Activated T-helper 1 cell treated with anti-CD3 and anti-CD28 coated beads, Interleukin-12 subunit alpha, Interleukin-12 subunit beta, Interleukin-2, Interleukin-4 antibody, amounts not matched to agents 30 ng/mL and 10 ng/mL and 1 ng/mL, durations not matched to agents 14 hours and 24 hours and 36 hours (primary cell): ENCODE results near the gene FRMPD4. TPM values are rescaled to one million over a fixed set of nuclear protein-coding genes. Genes with fewer than 3 reads are reported as not detected.

Experiments used
- DNase-seq: peaks from one replicate; pipeline ENCODE4 v3.0.0; 2021; ENCODE audit warnings: low spot score
- H3K27ac Mint-ChIP-seq: one replicate; pipeline ENCODE4 v1.8.0; 2021; ENCODE audit warnings: mild to moderate bottlenecking, mixed read lengths
- H3K27me3 Mint-ChIP-seq: one replicate; pipeline ENCODE4 v1.8.0; 2022; ENCODE audit warnings: mild to moderate bottlenecking, moderate library complexity, mixed read lengths; ENCODE audit not compliant: insufficient read depth
- H3K36me3 Mint-ChIP-seq: one replicate; pipeline ENCODE4 v1.8.0; 2021; ENCODE audit warnings: low read depth, mixed read lengths
- H3K4me1 Mint-ChIP-seq: one replicate; pipeline ENCODE4 v1.8.0; 2021; ENCODE audit warnings: low read depth, mixed read lengths
- H3K4me3 Mint-ChIP-seq: one replicate; pipeline ENCODE4 v1.8.0; 2021; ENCODE audit warnings: mild to moderate bottlenecking, moderate library complexity, mixed read lengths
- H3K9me3 Mint-ChIP-seq: one replicate; pipeline ENCODE4 v1.8.0; 2021; ENCODE audit warnings: mixed read lengths
- intact Hi-C: fragments of 100-400 bp; cut with micrococcal nuclease; formaldehyde crosslinking; loops from one replicate; pipeline ENCODE4 v1.15.1; 2024
- total RNA-seq: library from RNA; stranded (reverse); gene quantifications from 2 replicates; pipeline ENCODE4 v1.2.3, GENCODE V29; 2022

FRMPD4 gene
- total RNA-seq, 1 donor from 2014 or later = not detected

DNA sequence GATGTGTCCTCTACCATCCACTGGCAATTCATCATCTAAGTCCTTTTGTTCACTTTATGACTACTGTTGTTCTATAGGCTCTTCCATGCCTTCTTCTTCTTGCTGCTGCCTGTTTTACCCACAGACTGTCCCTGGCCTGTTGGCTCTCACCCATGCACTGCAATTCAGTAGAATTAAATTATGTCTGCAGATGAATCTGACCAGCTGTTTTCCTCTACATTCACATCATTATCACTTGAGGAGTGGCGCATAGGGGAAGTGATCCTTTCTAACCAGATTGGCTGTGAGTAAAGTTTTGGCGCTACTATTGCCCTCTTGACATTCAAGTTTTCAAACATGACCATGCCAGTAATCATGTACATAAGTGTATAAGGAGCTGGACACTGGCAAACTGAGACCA, 91.7 kb downstream of the FRMPD4 start:
- Mint-ChIP-seq H3K27ac (no peak overlapping the region), H3K36me3 (no peaks in the 10 kb centered on the region), H3K9me3 (no peaks in the 10 kb centered on the region), H3K27me3 (no peaks in the 10 kb centered on the region), H3K4me1 (no peaks in the 10 kb centered on the region), H3K4me3 (no peak overlapping the region)
- intact Hi-C loops = no loop called here
- DNase-seq = no peak

GRCh38 chrX:12234534-12235329, 96.5 kb downstream of the FRMPD4 start:
- intact Hi-C loops = no loop called here
- Mint-ChIP-seq H3K27ac (no peak overlapping the region), H3K9me3 (no peaks in the 10 kb centered on the region), H3K4me1 (no peaks in the 10 kb centered on the region), H3K36me3 (no peaks in the 10 kb centered on the region), H3K4me3 (no peak overlapping the region), H3K27me3 (no peaks in the 10 kb centered on the region)
- no peak for DNase-seq

DNA sequence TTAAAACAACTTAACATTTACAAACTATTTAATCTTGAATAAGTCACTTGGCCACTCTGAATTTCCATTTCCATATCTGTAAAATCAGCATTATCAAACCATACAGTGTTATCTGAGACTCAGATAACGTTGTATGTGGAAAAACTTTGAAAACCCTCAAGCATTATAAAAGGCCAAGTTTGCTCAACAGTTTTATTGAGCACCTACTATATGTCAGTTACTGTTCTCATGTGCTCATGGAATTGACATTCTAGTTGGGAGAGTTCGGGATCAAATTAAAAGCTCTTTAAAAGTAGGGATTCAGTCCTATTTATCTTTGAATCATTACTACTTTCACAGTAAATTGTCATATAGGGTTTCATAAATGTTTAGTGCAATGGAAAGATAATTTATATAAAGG, 97.9 kb downstream of the FRMPD4 start:
- no peak overlapping the region for H3K27ac Mint-ChIP-seq

GRCh38 chrX:12237131-12237530, 98.9 kb downstream of the FRMPD4 start:
- no peaks in the 10 kb centered on the region for H3K27me3 Mint-ChIP-seq
- H3K36me3 Mint-ChIP-seq = no peaks in the 10 kb centered on the region
- no peaks in the 10 kb centered on the region for H3K9me3 Mint-ChIP-seq
- DNase-seq = no peak
- H3K27ac Mint-ChIP-seq = no peak overlapping the region
- H3K4me1 Mint-ChIP-seq = no peaks in the 10 kb centered on the region
- intact Hi-C loops = no loop called here
- no peak overlapping the region for H3K4me3 Mint-ChIP-seq

More for the DNA sequence above, 97.9 kb downstream of the FRMPD4 start:
- no peak overlapping the region for H3K4me3 Mint-ChIP-seq
- intact Hi-C loops = no loop called here
- no peak for DNase-seq
- H3K27me3 Mint-ChIP-seq = no peaks in the 10 kb centered on the region
- H3K36me3 Mint-ChIP-seq = no peaks in the 10 kb centered on the region
- no peaks in the 10 kb centered on the region for H3K9me3 Mint-ChIP-seq
- no peaks in the 10 kb centered on the region for H3K4me1 Mint-ChIP-seq

DNA sequence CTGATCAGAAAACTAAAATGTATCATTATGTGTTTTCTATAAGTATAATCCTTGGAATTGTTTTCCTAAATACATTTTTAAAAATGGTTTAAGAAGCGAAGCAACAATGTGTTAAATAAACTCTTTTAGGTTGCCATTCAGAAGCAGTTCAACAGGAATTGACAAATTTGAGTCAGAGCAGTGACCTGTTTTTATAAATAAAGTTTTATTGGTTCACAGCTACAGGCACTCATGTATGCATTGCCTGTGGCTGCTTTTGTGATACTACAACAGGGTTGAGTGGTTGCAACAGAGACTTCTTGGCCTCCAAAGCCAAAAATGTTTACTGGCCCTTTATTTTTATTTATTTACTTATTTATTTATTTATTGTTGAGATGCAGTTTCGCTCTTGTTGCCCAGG, 99.5 kb downstream of the FRMPD4 start:
- no peaks in the 10 kb centered on the region for H3K36me3 Mint-ChIP-seq
- H3K27me3 Mint-ChIP-seq = no peaks in the 10 kb centered on the region
- intact Hi-C loops = no loop called here
- H3K9me3 Mint-ChIP-seq = no peaks in the 10 kb centered on the region
- H3K27ac Mint-ChIP-seq = no peak overlapping the region
- H3K4me1 Mint-ChIP-seq = no peaks in the 10 kb centered on the region
- no peak for DNase-seq
- H3K4me3 Mint-ChIP-seq = no peak overlapping the region

- no peak for DNase-seq
- H3K4me3 Mint-ChIP-seq = no peak overlapping the region
- no peaks in the 10 kb centered on the region for H3K36me3 Mint-ChIP-seq
- H3K27me3 Mint-ChIP-seq = no peaks in the 10 kb centered on the region
- H3K4me1 Mint-ChIP-seq = no peaks in the 10 kb centered on the region
- H3K9me3 Mint-ChIP-seq = no peaks in the 10 kb centered on the region
- no peak overlapping the region for H3K27ac Mint-ChIP-seq
- intact Hi-C loops = no loop called here
These were observed 101.2 kb downstream of the FRMPD4 start for GRCh38 chrX:12239356-12240082.

- Mint-ChIP-seq H3K4me1 (no peaks in the 10 kb centered on the region), H3K4me3 (no peak overlapping the region), H3K9me3 (no peaks in the 10 kb centered on the region), H3K27ac (no peak overlapping the region), H3K36me3 (no peaks in the 10 kb centered on the region), H3K27me3 (no peaks in the 10 kb centered on the region)
- intact Hi-C loops = no loop called here
- DNase-seq = no peak
These were observed 102.2 kb downstream of the FRMPD4 start for GRCh38 chrX:12240491-12240890.

GRCh38 chrX:12241026-12241425, 102.8 kb downstream of the FRMPD4 start:
- intact Hi-C loops = no loop called here
- Mint-ChIP-seq H3K27ac (no peak overlapping the region), H3K27me3 (no peaks in the 10 kb centered on the region), H3K4me1 (no peaks in the 10 kb centered on the region), H3K9me3 (no peaks in the 10 kb centered on the region), H3K36me3 (no peaks in the 10 kb centered on the region), H3K4me3 (no peak overlapping the region)
- DNase-seq = no peak

DNA sequence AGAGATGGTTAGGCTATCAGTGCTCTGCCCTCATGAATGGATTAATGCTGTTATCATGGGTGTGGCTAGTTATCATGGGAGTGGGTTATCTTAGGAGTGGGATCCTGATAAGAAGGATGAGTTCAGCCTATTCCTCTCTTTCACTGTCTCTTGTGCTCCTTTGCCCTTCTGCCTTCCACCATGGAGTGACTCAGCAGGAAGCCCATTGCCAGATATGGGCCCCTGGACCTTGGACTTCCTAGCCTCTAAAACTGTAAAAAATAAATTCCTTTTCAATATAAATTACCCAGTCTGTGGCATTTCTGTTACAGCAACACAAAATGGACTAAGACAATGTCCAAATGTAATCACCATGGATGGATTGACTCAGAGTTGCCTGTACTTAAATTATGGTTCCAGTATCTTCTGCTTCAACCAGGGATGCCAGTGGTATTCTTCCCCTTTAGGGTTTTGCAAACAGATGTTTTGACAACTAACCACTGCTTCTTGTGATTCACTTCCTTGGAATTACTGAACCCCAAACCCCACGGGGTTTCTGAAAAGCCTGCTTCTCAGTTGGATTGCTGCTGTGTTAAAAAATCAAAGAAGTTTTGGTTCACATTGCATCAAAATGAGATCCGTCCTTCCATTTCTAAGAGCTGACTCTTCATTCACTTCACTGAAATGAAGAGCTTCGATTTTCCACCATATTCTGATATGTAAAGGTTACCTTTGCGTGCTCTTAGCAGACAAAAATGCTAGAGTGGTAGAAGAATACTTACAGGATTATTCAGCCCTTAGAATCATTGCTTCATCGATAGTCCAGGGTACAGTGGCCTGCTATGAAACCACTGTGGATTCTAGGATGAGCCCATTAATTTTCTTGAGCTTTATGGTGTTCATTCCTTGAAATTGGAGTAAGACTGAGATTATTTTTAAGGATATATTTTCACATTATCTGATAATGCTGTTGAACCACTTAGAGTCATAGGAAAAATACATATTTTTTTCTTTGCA, 107.7 kb downstream of the FRMPD4 start:
- Mint-ChIP-seq H3K27me3 (no peaks in the 10 kb centered on the region), H3K36me3 (no peaks in the 10 kb centered on the region), H3K4me3 (no peak overlapping the region), H3K4me1 (no peaks in the 10 kb centered on the region), H3K9me3 (no peaks in the 10 kb centered on the region), H3K27ac (no peak overlapping the region)
- intact Hi-C loops = no loop called here
- no peak for DNase-seq

DNA sequence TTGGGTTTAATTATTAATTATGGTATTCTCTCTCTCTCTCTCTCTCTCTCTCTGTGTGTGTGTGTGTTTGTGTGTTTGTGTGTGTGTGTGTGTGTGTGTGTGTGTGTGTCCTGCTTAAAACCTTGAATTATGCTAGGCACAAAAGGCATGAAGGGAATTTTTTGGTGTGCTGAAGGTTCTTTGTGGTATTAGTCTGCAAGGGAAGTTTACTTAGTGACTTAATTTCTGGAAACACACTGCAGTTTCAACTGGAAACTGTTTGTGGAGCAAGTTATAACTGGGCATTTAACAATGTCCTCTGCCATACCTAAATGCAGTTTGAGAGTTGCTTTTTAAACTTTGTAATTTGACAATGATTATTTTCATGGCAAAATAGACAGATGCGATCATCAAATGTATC, 111.7 kb downstream of the FRMPD4 start:
- Mint-ChIP-seq H3K9me3 (no peaks in the 10 kb centered on the region), H3K4me1 (no peaks in the 10 kb centered on the region), H3K36me3 (no peaks in the 10 kb centered on the region), H3K27ac (no peak overlapping the region), H3K4me3 (no peak overlapping the region), H3K27me3 (no peaks in the 10 kb centered on the region)
- no peak for DNase-seq
- intact Hi-C loops = no loop called here

- H3K4me1 Mint-ChIP-seq = no peaks in the 10 kb centered on the region
- H3K9me3 Mint-ChIP-seq = no peaks in the 10 kb centered on the region
- DNase-seq = no peak
- H3K27me3 Mint-ChIP-seq = no peaks in the 10 kb centered on the region
- H3K36me3 Mint-ChIP-seq = no peaks in the 10 kb centered on the region
- no peak overlapping the region for H3K27ac Mint-ChIP-seq
- intact Hi-C loops = no loop called here
- no peak overlapping the region for H3K4me3 Mint-ChIP-seq
These were observed 124.9 kb downstream of the FRMPD4 start for GRCh38 chrX:12263211-12263610.

DNA sequence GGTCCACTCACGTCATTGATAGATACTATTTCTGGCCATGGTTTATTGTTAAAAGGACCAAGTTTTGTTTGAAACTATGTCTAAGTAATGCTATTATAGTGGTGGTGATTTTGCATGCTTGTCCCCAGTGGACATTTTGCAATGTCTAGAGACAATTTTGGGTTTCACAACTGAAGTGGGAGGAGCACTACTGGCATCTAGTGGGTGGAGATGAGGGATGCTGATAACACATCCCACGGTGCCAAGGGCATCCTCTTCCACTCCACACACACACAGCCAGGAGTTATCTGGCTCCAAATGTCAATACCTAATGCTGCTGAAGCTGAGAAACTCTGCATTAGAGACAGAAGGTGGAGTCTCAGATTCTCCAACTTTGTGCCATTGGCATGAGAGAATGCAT, 131.2 kb downstream of the FRMPD4 start:
- Mint-ChIP-seq H3K4me1 (no peaks in the 10 kb centered on the region), H3K27ac (no peak overlapping the region), H3K4me3 (no peak overlapping the region), H3K27me3 (no peaks in the 10 kb centered on the region), H3K9me3 (no peaks in the 10 kb centered on the region), H3K36me3 (no peaks in the 10 kb centered on the region)
- no peak for DNase-seq
- intact Hi-C loops = no loop called here

DNA sequence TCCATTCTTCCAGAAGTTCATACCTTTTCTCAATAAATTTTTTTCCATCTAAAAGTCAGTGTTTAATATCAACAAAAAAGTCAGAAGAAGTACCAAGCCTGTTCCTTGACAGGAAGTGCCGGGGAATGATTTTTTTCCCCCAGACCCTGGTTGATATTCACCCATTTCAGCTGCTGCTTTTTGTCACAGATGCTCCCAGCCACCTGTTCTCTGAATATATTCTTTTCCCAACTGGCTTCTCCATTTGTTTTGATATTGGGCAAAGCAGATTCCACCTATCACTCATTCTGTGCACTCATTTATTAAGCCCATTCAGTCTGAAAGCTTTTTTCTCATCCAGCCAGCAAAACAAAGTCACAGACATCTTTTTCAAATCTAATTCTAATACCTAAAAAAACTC, 139.9 kb downstream of the FRMPD4 start:
- DNase-seq = no peak
- Mint-ChIP-seq H3K4me3 (no peak overlapping the region), H3K27ac (no peak overlapping the region), H3K36me3 (no peaks in the 10 kb centered on the region), H3K9me3 (no peaks in the 10 kb centered on the region), H3K27me3 (no peaks in the 10 kb centered on the region), H3K4me1 (no peaks in the 10 kb centered on the region)
- intact Hi-C loops = no loop called here
